GM12892 (cell line): ENCODE data around the gene GNAI1.

Experiments used
- DNase-seq: peaks from one replicate; pipeline ENCODE4 v3.0.0; 2011; ENCODE audit not compliant: insufficient read length
- FAIRE-seq: peaks from 2 replicates; lab custom pipeline; 2011; peaks lifted over from hg19 to GRCh38; lab: Jason Lieb, UNC
- POLR2A ChIP-seq: IDR thresholded peaks from 2 replicates; pipeline ENCODE4 v1.6.1; 2011; ENCODE audit warnings: low read depth, low read length, control low read depth
- POLR2AphosphoS5 ChIP-seq: IDR thresholded peaks from 2 replicates; pipeline ENCODE4 v1.6.1; 2011; ENCODE audit warnings: low read depth, low read length, control low read depth
- TAF1 ChIP-seq: IDR thresholded peaks from 2 replicates; pipeline ENCODE4 v1.6.1; 2011; ENCODE audit warnings: low read depth, mild to moderate bottlenecking, control low read depth, low read length, borderline replicate concordance

The GNAI1 gene

GRCh38 chr7:80272560-80273239 lies 138.1 kb downstream of the GNAI1 start:
- DNase-seq (no peak), FAIRE-seq (no peak)
- TF ChIP-seq POLR2A, result no peak
- no peak for TF ChIP-seq TAF1
- no peak for TF ChIP-seq POLR2AphosphoS5

DNA sequence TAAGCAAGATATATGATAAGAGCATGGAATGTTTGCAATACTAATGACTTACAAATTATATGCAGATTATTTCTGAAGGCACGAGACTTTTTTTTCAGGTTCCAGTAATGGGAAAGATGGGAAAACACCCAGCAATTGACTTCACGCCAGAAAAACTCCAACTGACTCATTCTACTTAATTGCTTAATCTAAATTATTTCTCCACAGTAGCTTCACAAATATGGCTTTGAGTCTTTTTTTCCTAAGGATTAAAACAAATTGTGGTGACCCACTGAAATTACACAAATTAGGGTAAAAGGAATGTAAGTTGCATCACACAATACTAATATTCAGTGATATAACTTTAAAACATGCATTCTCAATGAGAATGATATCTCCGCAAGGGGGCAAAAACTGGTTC lies 138.7 kb downstream of the GNAI1 start:
- TF ChIP-seq POLR2A, result no peak
- TF ChIP-seq TAF1, result no peak
- TF ChIP-seq POLR2AphosphoS5, result no peak
- no peak for FAIRE-seq
- no peak for DNase-seq

- FAIRE-seq, result no peak
- TF ChIP-seq POLR2AphosphoS5 (no peak), POLR2A (no peak), TAF1 (no peak)
- no peak for DNase-seq
Observed at GRCh38 chr7:80275192-80275605, 140.6 kb downstream of the GNAI1 start.
